ENCODE results near the gene KCNAB2.

- TF ChIP-seq CTCF (conservative IDR thresholded peaks at IDR 0.05; ENCODE audit: low read length), result no peak
- TF ChIP-seq EZH2phosphoT487 (IDR thresholded peaks at IDR 0.05; ENCODE audit: borderline replicate concordance), result no peak
Observed at GRCh38 chr1:6123816-6124215, 78.1 kb downstream of the KCNAB2 start.
